Raji (cell line): Measurements from ENCODE around the gene PTPRD.

ENCODE experiments used
- POLR2A ChIP-seq: IDR thresholded peaks from 2 replicates; pipeline ENCODE4 v1.6.1; 2011; ENCODE audit warnings: low read depth, low read length, control low read depth; ENCODE audit not compliant: insufficient read depth

The PTPRD gene

DNA sequence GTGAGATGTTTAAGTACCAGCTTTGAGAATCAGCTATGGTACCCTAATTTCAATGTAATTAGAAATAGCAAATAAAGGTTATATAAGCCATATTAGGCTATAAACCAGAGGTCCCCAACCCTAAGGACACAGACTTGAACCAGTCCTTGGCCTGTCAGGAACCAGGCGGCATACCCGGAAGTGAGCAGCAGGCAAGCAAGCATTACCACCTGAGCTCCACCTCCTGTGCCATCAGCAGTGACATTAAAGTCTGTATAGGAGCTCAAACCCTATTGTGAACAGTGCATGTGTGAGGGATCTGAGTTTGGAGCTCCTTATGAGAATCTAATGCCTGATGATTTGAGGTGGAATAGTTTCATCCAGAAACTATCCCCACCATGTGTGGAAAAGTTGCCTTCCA lies 1009.5 kb downstream of the PTPRD start:
- TF ChIP-seq POLR2A: no peak

GRCh38 chr9:9598723-9599122 lies 1014.1 kb downstream of the PTPRD start:
- no peak for TF ChIP-seq POLR2A

DNA sequence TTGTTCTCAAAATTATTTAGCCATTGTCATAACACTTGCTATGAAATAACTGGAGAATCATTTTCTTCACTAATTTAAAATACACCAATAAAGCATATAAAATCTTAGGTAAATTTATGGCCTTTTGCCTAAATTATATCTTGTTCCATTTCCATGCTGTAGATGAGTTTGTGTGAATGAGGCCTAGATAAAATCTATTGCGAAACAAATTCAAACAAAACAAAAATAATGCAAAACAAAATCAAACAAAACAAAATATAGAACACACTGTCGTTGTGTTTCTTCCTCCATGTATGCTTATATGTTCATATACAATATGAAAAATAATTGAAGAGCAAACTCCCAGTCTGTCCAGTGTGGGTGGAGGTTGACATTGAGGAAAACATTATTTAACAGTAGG lies 1020.7 kb downstream of the PTPRD start:
- TF ChIP-seq POLR2A: no peak

GRCh38 chr9:9585920-9586319 lies 1026.9 kb downstream of the PTPRD start:
- TF ChIP-seq POLR2A: no peak

GRCh38 chr9:9574080-9574479 lies 1038.7 kb downstream of the PTPRD start:
- TF ChIP-seq POLR2A: no peak

- TF ChIP-seq POLR2A: no peak
These were observed 1047.1 kb downstream of the PTPRD start for GRCh38 chr9:9565700-9566099.

- TF ChIP-seq POLR2A: no peak
These were observed 1049.0 kb downstream of the PTPRD start for GRCh38 chr9:9563817-9564216.

GRCh38 chr9:9560382-9561035 lies 1052.3 kb downstream of the PTPRD start:
- no peak for TF ChIP-seq POLR2A

DNA sequence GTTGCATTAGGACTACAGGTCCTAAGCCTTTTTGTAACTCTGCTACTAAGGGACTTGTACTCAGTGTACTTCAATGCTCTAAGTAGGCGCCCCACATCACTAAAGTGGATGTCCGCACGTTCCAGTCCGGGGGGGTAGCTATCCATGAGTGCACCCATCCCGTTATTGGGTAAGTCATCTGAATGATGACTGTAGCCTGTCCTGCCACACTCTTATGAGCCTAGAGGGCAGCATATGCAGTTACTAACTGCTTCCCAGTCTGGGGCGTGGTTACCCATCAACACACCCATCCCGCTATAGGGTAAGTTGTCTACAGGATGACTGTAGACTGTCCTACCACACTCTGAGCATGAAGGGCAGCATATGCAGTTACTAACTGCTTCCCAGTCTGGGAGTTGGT lies 1053.9 kb downstream of the PTPRD start:
- TF ChIP-seq POLR2A: no peak

GRCh38 chr9:9557804-9558334 lies 1054.9 kb downstream of the PTPRD start:
- no peak for TF ChIP-seq POLR2A

DNA sequence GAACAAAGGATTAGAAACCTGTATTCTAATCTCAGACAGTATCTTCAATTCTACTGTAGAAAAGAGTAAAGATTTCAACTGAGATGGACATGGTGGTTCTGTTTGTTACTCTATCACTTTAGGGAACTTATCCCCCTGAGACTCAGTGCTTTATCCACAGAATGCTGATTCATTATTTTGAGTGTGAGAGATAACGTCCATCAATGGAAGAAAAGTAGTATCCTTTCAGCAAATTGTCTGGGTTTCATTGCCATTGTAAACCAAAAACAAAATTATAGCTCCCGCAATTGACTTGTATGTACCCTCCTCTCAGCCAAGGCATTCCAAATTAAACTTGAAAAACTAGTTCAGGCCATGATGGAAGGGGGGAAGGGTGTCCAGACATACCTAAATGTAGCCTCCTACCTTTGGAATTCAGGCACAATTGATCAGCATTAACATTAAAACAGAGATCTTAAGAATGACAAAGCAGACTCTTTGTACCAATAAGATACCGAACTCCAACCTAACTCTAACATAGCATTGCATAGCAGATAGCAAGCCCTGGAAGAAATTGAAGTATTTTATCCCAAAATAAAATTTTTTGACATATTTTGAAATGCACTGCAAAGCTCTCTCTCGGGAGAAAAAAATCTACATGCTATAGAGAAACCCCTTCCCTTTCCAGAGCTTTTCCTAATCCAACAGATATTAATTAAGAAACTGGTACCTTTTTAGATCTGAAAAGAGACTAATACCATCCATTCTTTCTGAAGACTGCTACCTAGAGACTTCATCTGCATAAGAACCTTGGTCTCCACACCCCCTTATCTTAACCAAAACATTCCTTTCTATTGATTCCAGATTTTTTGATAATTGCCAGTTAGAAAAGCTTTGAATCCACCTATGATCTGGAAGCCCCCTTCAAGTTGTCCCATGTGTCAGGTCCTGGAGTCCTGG lies 1055.7 kb downstream of the PTPRD start:
- no peak for TF ChIP-seq POLR2A

- no peak for TF ChIP-seq POLR2A
These were observed 1060.1 kb downstream of the PTPRD start for GRCh38 chr9:9552665-9553064.

DNA sequence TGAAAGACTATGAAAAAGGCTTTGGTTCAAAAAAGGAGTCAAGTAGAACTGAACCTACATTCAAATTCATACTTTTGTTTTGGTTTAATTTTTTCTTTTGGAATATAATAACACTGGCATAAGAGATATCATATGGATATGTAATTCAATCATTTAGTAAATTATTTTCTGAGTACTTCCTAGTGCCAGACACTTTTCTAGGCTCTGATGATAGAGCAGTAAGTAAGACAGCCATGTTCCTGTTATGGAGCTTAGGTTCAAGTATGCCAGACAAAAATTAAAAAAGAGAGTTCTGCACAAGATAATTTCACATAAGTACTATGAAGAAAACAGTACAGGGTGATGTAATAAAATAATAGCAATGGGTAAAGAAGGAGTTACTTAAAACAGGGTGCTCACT lies 1074.0 kb downstream of the PTPRD start:
- no peak for TF ChIP-seq POLR2A

DNA sequence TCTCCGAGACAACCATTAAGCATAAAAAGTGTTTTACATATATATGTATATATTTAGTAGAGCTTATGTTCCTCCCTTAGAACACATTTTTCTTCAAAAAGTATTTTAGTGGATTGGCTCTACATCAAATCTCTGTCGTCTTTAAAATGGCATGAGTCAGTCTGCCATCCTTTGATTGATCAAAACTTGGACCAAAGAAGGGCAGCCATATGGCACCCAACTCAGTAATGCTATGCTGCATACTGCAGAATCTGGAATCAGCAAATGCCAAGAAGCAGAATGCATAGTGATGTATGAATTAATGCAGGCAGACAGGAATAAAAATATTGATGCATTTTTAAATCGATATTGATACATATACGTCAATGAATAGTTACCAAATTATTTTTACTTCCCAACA lies 1074.4 kb downstream of the PTPRD start:
- no peak for TF ChIP-seq POLR2A

DNA sequence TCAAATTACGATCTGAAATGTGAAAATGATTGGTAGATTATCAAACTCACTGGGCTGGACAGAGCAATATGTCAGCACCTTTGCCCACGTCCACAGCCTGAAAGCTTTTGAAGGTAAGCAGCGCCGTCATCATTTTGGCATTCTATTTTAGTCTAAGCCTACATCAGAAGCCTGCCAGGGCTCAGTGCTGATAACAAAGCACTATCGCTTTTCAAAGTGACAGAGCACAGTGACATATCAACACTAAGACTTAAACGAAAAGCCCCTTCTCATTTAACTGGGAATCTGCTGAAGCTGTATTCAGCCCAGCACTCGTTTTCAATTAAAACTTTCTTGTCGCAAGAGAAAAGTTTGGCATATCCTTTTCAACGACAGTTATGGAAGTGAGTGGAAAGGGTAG lies 1076.3 kb downstream of the PTPRD start:
- TF ChIP-seq POLR2A: no peak
